CD4-positive, alpha-beta memory T cell (primary cell): ENCODE results near the gene SLC8A1. TPM values are rescaled to one million over a fixed set of nuclear protein-coding genes. Genes with fewer than 3 reads are reported as not detected.
A peak's percentile ranks its signal among the peaks of the same experiment; 100 is the strongest.

Source experiments
- CTCF ChIA-PET: fragments of 350-600 bp; sonication (Branson Sonifier 250); formaldehyde crosslinking; loops from one replicate; lab custom pipeline; 2021; ENCODE audit warnings: inconsistent platforms; ENCODE audit not compliant: partially characterized antibody; lab: Charles Lee
- POLR2A ChIA-PET: fragments of 350-600 bp; sonication (Branson Sonifier 250); formaldehyde crosslinking; loops from one replicate; lab custom pipeline; 2021; ENCODE audit not compliant: partially characterized antibody; lab: Charles Lee
- DNase-seq, 5 donors: peaks; one replicate each; pipeline versions ENCODE4 v3.0.0 to v3.0.0-alpha.2; 2020 to 2022; ENCODE audit warnings: mixed read lengths in 1 of 5
- H3K27ac ChIP-seq: one replicate; pipeline ENCODE4 v1.7.0; 2013; ENCODE audit warnings: low read depth, low read length
- H3K27me3 ChIP-seq: 2 replicates; pipeline ENCODE4 v1.7.0; 2013; ENCODE audit warnings: mild to moderate bottlenecking, low read length, moderate library complexity; ENCODE audit not compliant: insufficient read depth
- H3K36me3 ChIP-seq: 2 replicates; pipeline ENCODE4 v1.7.0; 2013; ENCODE audit warnings: mild to moderate bottlenecking, low read length, moderate library complexity; ENCODE audit not compliant: insufficient read depth
- H3K4me1 ChIP-seq: 2 replicates; pipeline ENCODE4 v1.7.0; 2013; ENCODE audit warnings: mild to moderate bottlenecking, low read length, moderate library complexity; ENCODE audit not compliant: insufficient read depth
- H3K4me3 ChIP-seq, 2 donors: one replicate each; pipeline ENCODE4 v1.7.0; 2013; ENCODE audit warnings: low read length in 2 of 2, mild to moderate bottlenecking in 1 of 2
- H3K9me3 ChIP-seq, 2 donors: one replicate each; pipeline ENCODE4 v1.7.0; 2013; ENCODE audit warnings: low read length in 2 of 2, control low read depth in 1 of 2; ENCODE audit not compliant: control insufficient read depth in 1 of 2
- H3K27ac Mint-ChIP-seq, 7 donors: one replicate each; pipeline ENCODE4 v1.8.0; 2020 to 2021; ENCODE audit warnings: mixed read lengths in 7 of 7, mild to moderate bottlenecking in 6 of 7, inconsistent platforms in 3 of 7, moderate library complexity in 3 of 7
- H3K27me3 Mint-ChIP-seq, 2 donors: one replicate each; pipeline ENCODE4 v1.8.0; 2020 to 2021; ENCODE audit warnings: mixed read lengths in 2 of 2
- H3K36me3 Mint-ChIP-seq, 2 donors: one replicate each; pipeline ENCODE4 v1.8.0; 2020 to 2021; ENCODE audit warnings: mixed read lengths in 2 of 2, inconsistent platforms in 1 of 2, mild to moderate bottlenecking in 1 of 2
- H3K4me1 Mint-ChIP-seq, 4 donors: one replicate each; pipeline ENCODE4 v1.8.0; 2020 to 2021; ENCODE audit warnings: mixed read lengths in 4 of 4, mild to moderate bottlenecking in 1 of 4
- H3K4me3 Mint-ChIP-seq, 8 donors: one replicate each; pipeline ENCODE4 v1.8.0; 2020 to 2021; ENCODE audit warnings: mixed read lengths in 8 of 8, mild to moderate bottlenecking in 7 of 8, moderate library complexity in 6 of 8, inconsistent platforms in 3 of 8
- H3K9me3 Mint-ChIP-seq, 8 donors: one replicate each; pipeline ENCODE4 v1.8.0; 2020 to 2021; ENCODE audit warnings: mixed read lengths in 8 of 8, mild to moderate bottlenecking in 5 of 8, inconsistent platforms in 3 of 8, moderate library complexity in 1 of 8
- intact Hi-C: fragments of 100-400 bp; cut with micrococcal nuclease; formaldehyde crosslinking; loops from one replicate; pipeline ENCODE4 v1.15.1; 2023
- polyA plus RNA-seq, 2 donors: library from polyadenylated mRNA; unstranded; fragments of 300-500 nt; fragmentation: Illumina TruSeq; gene quantifications; one replicate each; pipeline ENCODE4 v1.2.3, GENCODE V29; 2021
- total RNA-seq, 2 experiments: library from RNA; stranded (reverse); gene quantifications; one replicate each; pipeline ENCODE4 v1.2.3, GENCODE V29; 2021

SLC8A1 gene
- total and polyA plus RNA-seq, 4 experiments from 2014 or later = 0.36 to 0.79 TPM; not detected in 2

DNA sequence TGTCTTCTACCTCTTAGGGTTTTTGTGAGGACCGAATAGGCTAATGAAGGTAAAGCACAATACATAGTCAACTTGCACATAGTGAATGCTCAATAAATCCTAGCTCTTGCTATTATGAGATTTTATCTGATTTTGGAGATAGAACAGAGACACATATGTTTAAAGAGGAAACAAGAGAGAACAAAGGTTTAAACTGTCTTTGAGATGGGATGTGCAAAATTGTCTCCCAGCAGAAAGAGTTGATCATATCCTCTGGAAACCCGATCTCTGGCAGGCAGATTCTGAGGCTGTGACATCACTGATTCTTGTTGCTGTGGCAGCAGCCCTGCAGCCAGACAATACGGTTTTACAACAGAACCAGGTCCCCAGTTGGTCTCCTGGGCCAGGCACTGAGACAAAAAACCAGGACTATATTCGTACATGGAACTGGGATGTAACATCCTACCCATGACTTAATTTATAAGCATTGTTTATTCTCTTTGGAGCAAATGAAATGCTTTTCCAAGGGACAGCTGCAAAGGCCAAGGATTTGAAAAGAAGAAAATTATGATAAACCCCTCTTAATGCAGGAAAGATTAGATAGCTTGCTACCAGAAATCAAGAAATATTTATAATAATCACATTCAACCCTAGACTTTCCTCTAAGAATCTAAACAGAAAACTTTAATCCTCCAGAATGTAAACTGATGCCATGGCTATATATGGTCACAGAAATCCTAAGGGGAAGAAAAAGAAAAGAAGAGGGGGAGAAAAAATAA lies 80.2 kb downstream of the SLC8A1 start:
- intact Hi-C loops = no loop called here
- Mint-ChIP-seq H3K4me3 (no peak overlapping the region), H3K27me3 (no peaks in the 10 kb centered on the region), H3K9me3 (peaks cover 0 to 9% (median 0%) of the 10 kb centered on the region in 8 donors), H3K27ac (no peak overlapping the region), H3K4me1 (no peaks in the 10 kb centered on the region), H3K36me3 (no peaks in the 10 kb centered on the region)
- CTCF ChIA-PET = no interaction called here
- Histone ChIP-seq H3K4me3 (no peak overlapping the region), H3K9me3 (no peaks in the 10 kb centered on the region), H3K27ac (no peak overlapping the region), H3K36me3 (no peaks in the 10 kb centered on the region), H3K4me1 (no peaks in the 10 kb centered on the region), H3K27me3 (no peaks in the 10 kb centered on the region)
- no peak for DNase-seq
- POLR2A ChIA-PET = no interaction called here

DNA sequence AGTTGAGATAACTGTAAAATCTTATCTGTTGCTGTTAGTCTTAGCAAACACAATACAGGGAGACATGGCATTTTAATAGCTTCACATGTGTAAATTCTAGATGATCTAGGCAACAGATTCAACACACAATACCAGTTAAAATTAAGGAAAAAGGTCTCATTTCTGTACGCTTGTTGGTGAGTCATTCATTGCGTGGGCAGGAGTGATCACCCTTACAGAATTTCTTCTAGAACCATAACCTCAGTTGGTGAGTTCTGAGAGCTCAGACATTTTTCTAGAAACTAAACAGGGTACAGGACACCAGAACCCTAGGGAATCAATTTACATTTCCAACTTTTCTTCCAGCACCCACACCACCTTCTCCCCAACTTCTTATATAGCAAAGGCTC lies 81.9 kb downstream of the SLC8A1 start:
- Mint-ChIP-seq H3K27ac (no peak overlapping the region), H3K36me3 (no peaks in the 10 kb centered on the region), H3K4me1 (no peaks in the 10 kb centered on the region), H3K4me3 (no peak overlapping the region), H3K9me3 (peaks cover 0 to 7% (median 0%) of the 10 kb centered on the region in 8 donors), H3K27me3 (no peaks in the 10 kb centered on the region)
- H3K4me1 ChIP-seq = no peaks in the 10 kb centered on the region
- intact Hi-C loops = no loop called here
- no peaks in the 10 kb centered on the region for H3K9me3 ChIP-seq
- ChIA-PET CTCF (no interaction called here), POLR2A (no interaction called here)
- no peak for DNase-seq
- H3K4me3 ChIP-seq = no peak overlapping the region
- H3K27me3 ChIP-seq = no peaks in the 10 kb centered on the region
- H3K36me3 ChIP-seq = no peaks in the 10 kb centered on the region
- H3K27ac ChIP-seq = no peak overlapping the region

DNA sequence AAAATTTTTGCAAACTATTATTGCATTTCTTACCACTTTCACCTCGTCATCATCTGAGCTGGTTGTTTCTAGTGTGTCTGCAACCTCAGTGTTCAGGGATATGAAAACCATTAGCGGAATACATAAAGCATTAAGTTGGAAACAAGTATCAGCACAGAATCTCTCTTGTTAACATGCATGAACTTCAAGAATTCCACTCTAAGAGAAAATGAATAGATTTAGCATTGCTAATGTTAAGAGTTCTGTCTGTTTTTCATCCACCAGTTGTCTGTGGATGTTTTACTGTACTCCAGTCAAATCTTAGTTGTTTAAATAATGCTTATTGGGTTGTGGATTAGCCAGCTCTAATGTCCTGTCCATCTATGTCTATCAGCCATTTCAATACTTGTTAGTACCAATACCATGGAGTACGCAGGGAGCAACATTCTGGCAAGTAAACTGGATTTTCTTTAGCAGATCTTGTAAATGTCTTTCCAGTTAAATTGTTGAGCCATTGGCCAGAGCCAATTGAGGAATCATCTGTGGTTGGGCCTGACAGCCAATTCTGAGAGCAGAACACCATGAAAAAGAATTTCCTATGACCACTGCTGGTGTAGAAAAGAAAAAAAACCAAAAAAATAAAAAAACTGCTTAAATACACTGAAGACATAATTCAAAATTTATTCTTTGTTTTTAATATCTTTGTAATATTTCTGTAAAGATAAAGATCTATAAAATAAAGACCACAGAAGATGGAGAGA lies 82.5 kb downstream of the SLC8A1 start:
- Mint-ChIP-seq H3K27me3 (no peaks in the 10 kb centered on the region), H3K9me3 (peaks cover 0 to 7% (median 0%) of the 10 kb centered on the region in 8 donors), H3K27ac (no peak overlapping the region), H3K36me3 (no peaks in the 10 kb centered on the region), H3K4me1 (peaks cover 0 to under 1% (median 0%) of the 10 kb centered on the region in 4 donors), H3K4me3 (no peak overlapping the region)
- H3K36me3 ChIP-seq = no peaks in the 10 kb centered on the region
- ChIA-PET CTCF (no interaction called here), POLR2A (no interaction called here)
- no peaks in the 10 kb centered on the region for H3K27me3 ChIP-seq
- H3K9me3 ChIP-seq = no peaks in the 10 kb centered on the region
- no peak for DNase-seq
- no peaks in the 10 kb centered on the region for H3K4me1 ChIP-seq
- H3K27ac ChIP-seq = no peak overlapping the region
- intact Hi-C loops = no loop called here
- H3K4me3 ChIP-seq = no peak overlapping the region

GRCh38 chr2:40367652-40368051 lies 84.2 kb downstream of the SLC8A1 start:
- Histone ChIP-seq H3K27me3 (no peaks in the 10 kb centered on the region), H3K9me3 (no peaks in the 10 kb centered on the region), H3K4me1 (no peaks in the 10 kb centered on the region), H3K4me3 (no peak overlapping the region), H3K27ac (no peak overlapping the region), H3K36me3 (no peaks in the 10 kb centered on the region)
- intact Hi-C loops = no loop called here
- DNase-seq = no peak
- ChIA-PET CTCF (no interaction called here), POLR2A (no interaction called here)
- Mint-ChIP-seq H3K36me3 (no peaks in the 10 kb centered on the region), H3K4me3 (no peak overlapping the region), H3K9me3 (peaks cover 0 to 5% (median 0%) of the 10 kb centered on the region in 8 donors), H3K27ac (no peak overlapping the region), H3K4me1 (peaks cover 0 to 2% (median 0%) of the 10 kb centered on the region in 4 donors), H3K27me3 (no peaks in the 10 kb centered on the region)

DNA sequence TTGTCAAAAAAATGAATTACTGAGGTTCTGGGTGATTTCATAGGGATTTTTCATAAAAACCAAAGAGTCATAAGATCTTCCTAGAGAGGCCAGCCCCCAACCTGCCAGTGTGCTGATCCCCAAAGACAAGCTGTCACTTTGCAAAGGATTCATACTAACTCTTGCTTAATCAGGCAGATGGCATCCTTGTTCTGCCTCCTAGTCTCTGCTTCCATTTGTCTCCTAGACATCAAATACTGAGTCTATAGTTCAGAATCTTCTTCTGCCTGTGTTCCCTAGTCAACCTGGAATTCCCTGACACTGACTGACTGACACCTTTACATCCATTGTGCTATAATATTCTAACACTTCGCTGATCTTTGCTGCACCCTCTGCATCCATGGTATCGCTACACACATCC lies 84.9 kb downstream of the SLC8A1 start:
- H3K27ac Mint-ChIP-seq = no peak overlapping the region
- intact Hi-C loops = no loop called here
- peaks cover 0 to 2% (median 0%) of the 10 kb centered on the region in 4 donors for H3K4me1 Mint-ChIP-seq
- peaks cover 0 to 5% (median 0%) of the 10 kb centered on the region in 8 donors for H3K9me3 Mint-ChIP-seq
- ChIA-PET CTCF (no interaction called here), POLR2A (no interaction called here)
- H3K4me3 Mint-ChIP-seq = no peak overlapping the region
- Histone ChIP-seq H3K4me1 (no peaks in the 10 kb centered on the region), H3K9me3 (no peaks in the 10 kb centered on the region), H3K27ac (no peak overlapping the region), H3K4me3 (no peak overlapping the region), H3K36me3 (no peaks in the 10 kb centered on the region), H3K27me3 (no peaks in the 10 kb centered on the region)
- no peaks in the 10 kb centered on the region for H3K27me3 Mint-ChIP-seq
- DNase-seq = no peak
- no peaks in the 10 kb centered on the region for H3K36me3 Mint-ChIP-seq

- CTCF ChIA-PET = no interaction called here
- no peaks in the 10 kb centered on the region for H3K36me3 Mint-ChIP-seq
- H3K4me1 ChIP-seq = no peaks in the 10 kb centered on the region
- H3K36me3 ChIP-seq = no peaks in the 10 kb centered on the region
- no peaks in the 10 kb centered on the region for H3K27me3 ChIP-seq
- DNase-seq = no peak
- H3K9me3 ChIP-seq = no peaks in the 10 kb centered on the region
- H3K4me3 ChIP-seq = no peak overlapping the region
- intact Hi-C loops = no loop called here
- POLR2A ChIA-PET = no interaction called here
- peak overlapping the region in 1 of 8 donors; percentile 33 for H3K4me3 Mint-ChIP-seq
- H3K27ac Mint-ChIP-seq = no peak overlapping the region
- H3K9me3 Mint-ChIP-seq = peaks cover 0 to 5% (median 0%) of the 10 kb centered on the region in 8 donors
- H3K4me1 Mint-ChIP-seq = peaks cover 0 to 2% (median 0%) of the 10 kb centered on the region in 4 donors
- no peak overlapping the region for H3K27ac ChIP-seq
- no peaks in the 10 kb centered on the region for H3K27me3 Mint-ChIP-seq
Observed at GRCh38 chr2:40364151-40364874, 87.6 kb downstream of the SLC8A1 start.

DNA sequence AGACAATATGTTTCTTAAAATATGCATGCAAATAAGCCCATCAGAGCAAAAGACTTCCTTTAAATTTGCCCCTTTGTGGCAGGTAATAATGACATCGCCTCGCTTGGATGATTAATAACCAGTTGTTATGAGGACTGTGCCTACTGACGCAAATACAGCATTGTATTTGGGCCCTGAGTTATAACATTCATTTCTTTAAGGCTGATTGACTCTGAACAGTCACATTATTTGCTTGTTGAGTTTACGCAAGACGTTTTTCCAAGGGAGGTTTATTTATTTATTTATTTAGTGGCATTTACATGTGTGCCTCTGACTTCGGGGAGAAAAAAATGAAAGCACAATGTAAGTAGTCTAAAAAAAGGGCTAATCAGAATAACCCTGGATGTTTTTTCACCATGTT lies 88.3 kb downstream of the SLC8A1 start:
- Histone ChIP-seq H3K27me3 (no peaks in the 10 kb centered on the region), H3K9me3 (no peaks in the 10 kb centered on the region), H3K36me3 (no peaks in the 10 kb centered on the region), H3K4me3 (no peak overlapping the region), H3K4me1 (no peaks in the 10 kb centered on the region), H3K27ac (no peak overlapping the region)
- H3K9me3 Mint-ChIP-seq = peaks cover 0 to 6% (median 0%) of the 10 kb centered on the region in 8 donors
- ChIA-PET CTCF (no interaction called here), POLR2A (no interaction called here)
- intact Hi-C loops = no loop called here
- H3K27me3 Mint-ChIP-seq = no peaks in the 10 kb centered on the region
- H3K27ac Mint-ChIP-seq = no peak overlapping the region
- H3K4me3 Mint-ChIP-seq = no peak overlapping the region
- peaks cover 0 to 2% (median 0%) of the 10 kb centered on the region in 4 donors for H3K4me1 Mint-ChIP-seq
- DNase-seq = no peak
- H3K36me3 Mint-ChIP-seq = no peaks in the 10 kb centered on the region
